NCI-H446 treated with DMSO at 0.1 percent for 48 hours (cell line): ENCODE results near the gene TNS1.
"Not testable (repeated sequence)": the region's sequence is repeated elsewhere in the genome, so short reads cannot be mapped to it uniquely, and the experiment has no call there.

Experiments used
- DNase-seq: peaks from one replicate; lab custom pipeline; 2025; lab: John Stamatoyannopoulos, UW

The TNS1 gene

GRCh38 chr2:218002845-218003180 lies at the start of gene TNS1:
TSS of gene TNS1 (minus strand) at chr2:218002995. CDS start at chr2:218002872, 123 bp downstream.
- no peak for DNase-seq

GRCh38 chr2:218051903-218052302 lies 49.1 kb upstream of the TNS1 start:
- DNase-seq, result no peak

- DNase-seq, result no peak
Measured at GRCh38 chr2:218047536-218048225, 44.9 kb upstream of the TNS1 start.

GRCh38 chr2:218046238-218046637 lies 43.4 kb upstream of the TNS1 start:
- no peak for DNase-seq

- DNase-seq, result not testable (repeated sequence)
Measured at GRCh38 chr2:218044599-218044998, 41.8 kb upstream of the TNS1 start.

- no peak for DNase-seq
Measured at GRCh38 chr2:218043701-218044109, 40.9 kb upstream of the TNS1 start.

GRCh38 chr2:218043100-218043499 lies 40.3 kb upstream of the TNS1 start:
- no peak for DNase-seq

- no peak for DNase-seq
Measured at GRCh38 chr2:218041302-218042168, 38.7 kb upstream of the TNS1 start.

- DNase-seq, result no peak
Measured at GRCh38 chr2:218040883-218041282, 38.1 kb upstream of the TNS1 start.

- no peak for DNase-seq
Measured at GRCh38 chr2:218039171-218039570, 36.4 kb upstream of the TNS1 start.

GRCh38 chr2:218036371-218036770 lies 33.6 kb upstream of the TNS1 start:
- DNase-seq, result no peak

GRCh38 chr2:218035463-218036100 lies 32.8 kb upstream of the TNS1 start:
- no peak for DNase-seq

GRCh38 chr2:218034497-218035213 lies 31.9 kb upstream of the TNS1 start:
- DNase-seq, result peak; percentile 10

- DNase-seq, result no peak
Measured at GRCh38 chr2:218033590-218034496, 31.0 kb upstream of the TNS1 start.

- no peak for DNase-seq
Measured at GRCh38 chr2:218033208-218033589, 30.4 kb upstream of the TNS1 start.

GRCh38 chr2:218032336-218033171 lies 29.8 kb upstream of the TNS1 start:
- no peak for DNase-seq

- no peak for DNase-seq
Measured at GRCh38 chr2:218031771-218032257, 29.0 kb upstream of the TNS1 start.

- no peak for DNase-seq
Measured at GRCh38 chr2:218031261-218031660, 28.5 kb upstream of the TNS1 start.

GRCh38 chr2:218030409-218031195 lies 27.8 kb upstream of the TNS1 start:
- DNase-seq, result no peak
